Measurements from ENCODE around the gene KRTAP15-1.

DNA sequence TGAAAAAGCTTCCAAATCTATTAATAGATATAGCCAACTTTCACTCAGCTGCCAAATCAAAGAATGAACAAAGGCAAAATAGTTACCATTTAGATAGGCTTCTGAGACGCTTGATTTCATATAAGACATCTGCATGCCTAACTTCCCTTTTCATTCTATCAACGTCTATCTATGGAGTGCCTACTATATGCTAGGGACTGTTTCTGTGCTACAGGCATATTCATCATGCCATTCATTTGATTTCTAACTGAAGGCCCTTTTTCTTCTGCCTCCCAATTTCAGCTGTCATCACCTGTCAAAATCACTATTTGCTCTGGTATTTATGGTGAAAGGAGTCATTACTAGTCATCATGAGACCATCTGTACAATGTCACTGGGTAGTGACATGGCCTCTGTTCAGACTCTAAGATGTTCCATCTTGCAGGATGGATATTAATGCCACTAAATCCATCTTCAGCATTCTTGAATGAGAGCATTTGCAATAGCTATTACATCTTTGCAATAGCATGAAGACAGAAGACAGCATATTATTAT lies 48.5 kb upstream of the KRTAP15-1 start:
- TF ChIP-seq EZH2 (IDR thresholded peaks at IDR 0.05): no peak
- TF ChIP-seq EGR1 (IDR thresholded peaks at IDR 0.05; ENCODE audit: low read depth): no peak
- TF ChIP-seq POLR2A (IDR thresholded peaks at IDR 0.05; ENCODE audit: borderline replicate concordance, extremely low read depth, insufficient read depth, insufficient read length): no peak
- TF ChIP-seq, protein P1, sequence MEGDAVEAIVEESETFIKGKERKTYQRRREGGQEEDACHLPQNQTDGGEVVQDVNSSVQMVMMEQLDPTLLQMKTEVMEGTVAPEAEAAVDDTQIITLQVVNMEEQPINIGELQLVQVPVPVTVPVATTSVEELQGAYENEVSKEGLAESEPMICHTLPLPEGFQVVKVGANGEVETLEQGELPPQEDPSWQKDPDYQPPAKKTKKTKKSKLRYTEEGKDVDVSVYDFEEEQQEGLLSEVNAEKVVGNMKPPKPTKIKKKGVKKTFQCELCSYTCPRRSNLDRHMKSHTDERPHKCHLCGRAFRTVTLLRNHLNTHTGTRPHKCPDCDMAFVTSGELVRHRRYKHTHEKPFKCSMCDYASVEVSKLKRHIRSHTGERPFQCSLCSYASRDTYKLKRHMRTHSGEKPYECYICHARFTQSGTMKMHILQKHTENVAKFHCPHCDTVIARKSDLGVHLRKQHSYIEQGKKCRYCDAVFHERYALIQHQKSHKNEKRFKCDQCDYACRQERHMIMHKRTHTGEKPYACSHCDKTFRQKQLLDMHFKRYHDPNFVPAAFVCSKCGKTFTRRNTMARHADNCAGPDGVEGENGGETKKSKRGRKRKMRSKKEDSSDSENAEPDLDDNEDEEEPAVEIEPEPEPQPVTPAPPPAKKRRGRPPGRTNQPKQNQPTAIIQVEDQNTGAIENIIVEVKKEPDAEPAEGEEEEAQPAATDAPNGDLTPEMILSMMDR (IDR thresholded peaks at IDR 0.05 in 2 of 3, conservative IDR thresholded peaks at IDR 0.05 in 1 of 3; ENCODE audit: borderline replicate concordance in 1 of 3, insufficient read depth in 1 of 3, low read depth in 2 of 3, low read length in 2 of 3): no peak
- TF ChIP-seq, protein P2, sequence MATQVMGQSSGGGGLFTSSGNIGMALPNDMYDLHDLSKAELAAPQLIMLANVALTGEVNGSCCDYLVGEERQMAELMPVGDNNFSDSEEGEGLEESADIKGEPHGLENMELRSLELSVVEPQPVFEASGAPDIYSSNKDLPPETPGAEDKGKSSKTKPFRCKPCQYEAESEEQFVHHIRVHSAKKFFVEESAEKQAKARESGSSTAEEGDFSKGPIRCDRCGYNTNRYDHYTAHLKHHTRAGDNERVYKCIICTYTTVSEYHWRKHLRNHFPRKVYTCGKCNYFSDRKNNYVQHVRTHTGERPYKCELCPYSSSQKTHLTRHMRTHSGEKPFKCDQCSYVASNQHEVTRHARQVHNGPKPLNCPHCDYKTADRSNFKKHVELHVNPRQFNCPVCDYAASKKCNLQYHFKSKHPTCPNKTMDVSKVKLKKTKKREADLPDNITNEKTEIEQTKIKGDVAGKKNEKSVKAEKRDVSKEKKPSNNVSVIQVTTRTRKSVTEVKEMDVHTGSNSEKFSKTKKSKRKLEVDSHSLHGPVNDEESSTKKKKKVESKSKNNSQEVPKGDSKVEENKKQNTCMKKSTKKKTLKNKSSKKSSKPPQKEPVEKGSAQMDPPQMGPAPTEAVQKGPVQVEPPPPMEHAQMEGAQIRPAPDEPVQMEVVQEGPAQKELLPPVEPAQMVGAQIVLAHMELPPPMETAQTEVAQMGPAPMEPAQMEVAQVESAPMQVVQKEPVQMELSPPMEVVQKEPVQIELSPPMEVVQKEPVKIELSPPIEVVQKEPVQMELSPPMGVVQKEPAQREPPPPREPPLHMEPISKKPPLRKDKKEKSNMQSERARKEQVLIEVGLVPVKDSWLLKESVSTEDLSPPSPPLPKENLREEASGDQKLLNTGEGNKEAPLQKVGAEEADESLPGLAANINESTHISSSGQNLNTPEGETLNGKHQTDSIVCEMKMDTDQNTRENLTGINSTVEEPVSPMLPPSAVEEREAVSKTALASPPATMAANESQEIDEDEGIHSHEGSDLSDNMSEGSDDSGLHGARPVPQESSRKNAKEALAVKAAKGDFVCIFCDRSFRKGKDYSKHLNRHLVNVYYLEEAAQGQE (IDR thresholded peaks at IDR 0.05; ENCODE audit: low read depth): no peak
- no peak for TF ChIP-seq CEBPB (IDR thresholded peaks at IDR 0.05; ENCODE audit: low read depth)
- TF ChIP-seq FOSL1 (IDR thresholded peaks at IDR 0.05; ENCODE audit: low read depth): no peak
- TF ChIP-seq TCF7L2 (IDR thresholded peaks at IDR 0.05; ENCODE audit: borderline replicate concordance, extremely low read depth, insufficient read depth, insufficient read length): no peak
- no peak for TF ChIP-seq JUND (IDR thresholded peaks at IDR 0.05)
- TF ChIP-seq SIN3A (IDR thresholded peaks at IDR 0.05; ENCODE audit: low read depth): no peak
- TF ChIP-seq SRF (IDR thresholded peaks at IDR 0.05; ENCODE audit: low read depth): no peak
- no peak for TF ChIP-seq POLR2AphosphoS5 (IDR thresholded peaks at IDR 0.05; ENCODE audit: low read depth, low read length)
